B cell (primary cell): ENCODE data around the gene USH1C. TPM values are rescaled to one million over a fixed set of nuclear protein-coding genes. Genes with fewer than 3 reads are reported as not detected.

Experiments used
- ATAC-seq: fragments of 200-7000 bp; cut with Tn5 transposase; one replicate; pipeline ENCODE4 v1.10.0; 2021; ENCODE audit warnings: low read depth, mild to moderate bottlenecking, moderate number of reproducible peaks, moderate library complexity
- CTCF ChIA-PET: fragments of 350-600 bp; sonication (Branson Sonifier 250); formaldehyde crosslinking; loops from one replicate; lab custom pipeline; 2021; ENCODE audit warnings: antibody characterized with exemption, inconsistent platforms; lab: Charles Lee
- POLR2A ChIA-PET: fragments of 350-600 bp; sonication (Branson Sonifier 250); formaldehyde crosslinking; loops from one replicate; lab custom pipeline; 2021; ENCODE audit warnings: antibody characterized with exemption; lab: Charles Lee
- DNase-seq: peaks from one replicate; pipeline ENCODE4 v3.0.0; 2013
- H2AFZ ChIP-seq: 2 replicates; pipeline ENCODE4 v1.6.1; 2012; ENCODE audit warnings: mild to moderate bottlenecking, low read depth, low read length; ENCODE audit not compliant: insufficient read depth, poor library complexity, severe bottlenecking
- H3K27ac ChIP-seq, 2 donors: 1 replicate in 1 of 2; 2 replicates in 1 of 2; pipeline ENCODE4 v1.5.1; 2012 to 2013; ENCODE audit warnings: low read length in 2 of 2, mild to moderate bottlenecking in 2 of 2, moderate library complexity in 1 of 2
- H3K27me3 ChIP-seq, 4 experiments: fragments of 200-600 bp in 1 of 4; sonication (generic) in 1 of 4; replicated peaks in 1 of 4; 1 replicate in 2 of 4; 2 replicates in 2 of 4; pipeline versions ENCODE4 v1.6.1 to v1.7.0; 2013 to 2016; ENCODE audit warnings: low read length in 3 of 4, mild to moderate bottlenecking in 2 of 4, mixed read lengths in 1 of 4, moderate library complexity in 1 of 4; ENCODE audit not compliant: insufficient read depth in 4 of 4, control insufficient read depth in 3 of 4; ENCODE audit errors: control extremely low read depth in 1 of 4
- H3K36me3 ChIP-seq, 2 experiments: replicated peaks in 1 of 2; 1 replicate in 1 of 2; 2 replicates in 1 of 2; pipeline versions ENCODE4 v1.6.1 to v1.7.1; 2013; ENCODE audit warnings: low read length in 1 of 2; ENCODE audit not compliant: insufficient read depth in 2 of 2, control insufficient read depth in 1 of 2; ENCODE audit errors: control extremely low read depth in 1 of 2, extremely low read depth in 1 of 2
- H3K4me1 ChIP-seq, 2 donors: fragments of 200-600 bp in 1 of 2; sonication (generic) in 1 of 2; 1 replicate in 1 of 2; 2 replicates in 1 of 2; pipeline versions ENCODE4 v1.5.1 to v1.6.1; 2013 to 2017; ENCODE audit warnings: low read length in 2 of 2; ENCODE audit not compliant: control insufficient read depth in 2 of 2, insufficient read depth in 2 of 2
- H3K4me2 ChIP-seq: replicated peaks from 2 replicates; pipeline ENCODE3; 2012; ENCODE audit warnings: mild to moderate bottlenecking, low read depth, low read length; ENCODE audit not compliant: poor library complexity, severe bottlenecking
- H3K4me3 ChIP-seq, 5 experiments: fragments of 200-600 bp in 1 of 5; sonication (generic) in 1 of 5; 1 replicate in 3 of 5; 2 replicates in 2 of 5; pipeline versions ENCODE4 v1.5.1 to v1.7.0; 2011 to 2016; ENCODE audit warnings: low read length in 4 of 5, mild to moderate bottlenecking in 4 of 5, low read depth in 2 of 5, control low read depth in 1 of 5, moderate library complexity in 1 of 5; ENCODE audit not compliant: insufficient read depth in 1 of 5; ENCODE audit errors: control extremely low read depth in 1 of 5, extremely low read depth in 1 of 5
- H3K79me2 ChIP-seq: fragments of 200-600 bp; sonication (generic); one replicate; pipeline ENCODE4 v1.6.0; 2016; ENCODE audit warnings: low read length; ENCODE audit not compliant: control insufficient read depth, insufficient read depth
- H3K9ac ChIP-seq: fragments of 200-600 bp; sonication (generic); 2 replicates; pipeline ENCODE4 v1.6.1; 2017; ENCODE audit warnings: mild to moderate bottlenecking, low read length, moderate library complexity
- H3K9me3 ChIP-seq, 3 donors: one replicate each; pipeline versions ENCODE4 v1.6.1 to v1.7.1; 2013; ENCODE audit warnings: low read length in 2 of 3; ENCODE audit not compliant: control insufficient read depth in 2 of 3, insufficient read depth in 1 of 3; ENCODE audit errors: control extremely low read depth in 1 of 3
- H4K20me1 ChIP-seq: 2 replicates; pipeline ENCODE4 v1.6.0; 2012; ENCODE audit warnings: mild to moderate bottlenecking, low read length; ENCODE audit not compliant: insufficient read depth, control insufficient read depth, poor library complexity, severe bottlenecking
- H3K27ac Mint-ChIP-seq: one replicate; pipeline ENCODE4 v1.8.0; 2021; ENCODE audit warnings: mixed read lengths
- H3K27me3 Mint-ChIP-seq: one replicate; pipeline ENCODE4 v1.8.0; 2021; ENCODE audit warnings: mixed read lengths
- H3K4me1 Mint-ChIP-seq: one replicate; pipeline ENCODE4 v1.8.0; 2021; ENCODE audit warnings: mixed read lengths
- H3K4me3 Mint-ChIP-seq: one replicate; pipeline ENCODE4 v1.8.0; 2021; ENCODE audit warnings: mixed read lengths
- H3K9me3 Mint-ChIP-seq: one replicate; pipeline ENCODE4 v1.8.0; 2022; ENCODE audit warnings: mixed read lengths; ENCODE audit not compliant: insufficient read depth
- CTCF ChIP-seq: fragments of 200-600 bp; IDR thresholded peaks from one replicate; pipeline ENCODE4 v1.8.0; 2022; ENCODE audit warnings: antibody characterized with exemption, mild to moderate bottlenecking
- EZH2 ChIP-seq: IDR thresholded peaks from 2 replicates; pipeline ENCODE4 v1.6.1; 2012; ENCODE audit warnings: borderline replicate concordance, low read depth, mild to moderate bottlenecking, moderate library complexity, low read length; ENCODE audit not compliant: insufficient read depth, poor library complexity, severe bottlenecking
- WGBS: methylation state at CpG from one replicate; pipeline ENCODE4 v1.1.5; 2013; ENCODE audit warnings: missing lambda C conversion rate; ENCODE audit not compliant: insufficient coverage; 5-methylcytosine and 5-hydroxymethylcytosine counted together
- intact Hi-C: fragments of 100-400 bp; cut with micrococcal nuclease; formaldehyde crosslinking; loops from one replicate; pipeline ENCODE4 v1.10.0; 2022
- polyA plus RNA-seq: library from polyadenylated mRNA; depleted of rRNA; stranded (reverse); fragments of >200 nt; gene quantifications from 2 replicates; pipeline ENCODE4 v1.2.3, GENCODE V29; 2012
- total RNA-seq, 2 donors: library from RNA; stranded (reverse); fragments of 120-200 nt in 1 of 2; gene quantifications; 1 replicate in 1 of 2; 2 replicates in 1 of 2; pipeline versions ENCODE4 v1.2.3 to v1.2.4, GENCODE V29; 2013 to 2022

USH1C gene
- total and polyA plus RNA-seq, 2 donors (not counting 1 experiment from before 2014, with no cell fraction given), result not detected

GRCh38 chr11:17500673-17501072 is 43.5 kb downstream of the USH1C start:
- Mint-ChIP-seq H3K27ac (no peak overlapping the region), H3K4me1 (no peaks in the 10 kb centered on the region), H3K27me3 (peaks cover 3% of the 10 kb centered on the region), H3K9me3 (no peaks in the 10 kb centered on the region), H3K4me3 (no peak overlapping the region)
- Histone ChIP-seq H2AFZ (no peak overlapping the region), H3K36me3 (no peaks in the 10 kb centered on the region), H4K20me1 (no peaks in the 10 kb centered on the region), H3K79me2 (no peaks in the 10 kb centered on the region), H3K27me3 (no peaks in the 10 kb centered on the region), H3K4me2 (no peak overlapping the region), H3K4me3 (no peak overlapping the region), H3K9ac (no peak overlapping the region), H3K27ac (no peak overlapping the region), H3K9me3 (no peaks in the 10 kb centered on the region), H3K4me1 (no peaks in the 10 kb centered on the region)
- DNase-seq, result no peak
- ATAC-seq, result no peak
- intact Hi-C loops, result loop anchor here (10.0 kb wide), 1 partner anchor 556 kb away; no protein-coding TSS in a partner anchor
- WGBS, result 95% methylated on average over 12 of the region's 12 CpGs
- CTCF ChIA-PET, result interaction anchor here (1.1 kb wide), 1 partner anchor 112 kb away, joined by 3 read pairs; the partner anchor contains the start of gene KCNJ11
- TF ChIP-seq EZH2 (no peak), CTCF (no peak)
- POLR2A ChIA-PET, result no interaction called here

- intact Hi-C loops, result no loop called here
- Histone ChIP-seq H3K27ac (no peak overlapping the region), H3K4me2 (no peak overlapping the region), H3K79me2 (no peaks in the 10 kb centered on the region), H3K9ac (no peak overlapping the region), H4K20me1 (no peaks in the 10 kb centered on the region), H3K4me1 (no peaks in the 10 kb centered on the region), H3K27me3 (no peaks in the 10 kb centered on the region), H3K36me3 (no peaks in the 10 kb centered on the region), H3K4me3 (no peak overlapping the region), H2AFZ (no peak overlapping the region), H3K9me3 (no peaks in the 10 kb centered on the region)
- CTCF ChIA-PET, result interaction anchor here (0.8 to 1.0 kb wide), 2 partner anchors 114 to 269 kb away, joined by 4 to 5 read pairs; no protein-coding TSS in a partner anchor
- Mint-ChIP-seq H3K9me3 (no peaks in the 10 kb centered on the region), H3K4me3 (no peak overlapping the region), H3K4me1 (no peaks in the 10 kb centered on the region), H3K27me3 (peaks cover 3% of the 10 kb centered on the region), H3K27ac (no peak overlapping the region)
- POLR2A ChIA-PET, result no interaction called here
- ATAC-seq (no peak), DNase-seq (no peak)
- WGBS, result 90% methylated on average over 4 of the region's 5 CpGs
- TF ChIP-seq EZH2, result no peak
- no peak for TF ChIP-seq CTCF
Measured at GRCh38 chr11:17498475-17498874, 45.7 kb downstream of the USH1C start.
